Measurements from ENCODE around the gene SLC25A23. TPM values are rescaled to one million over a fixed set of nuclear protein-coding genes. Genes with fewer than 3 reads are reported as not detected.

SLC25A23 gene
- total and polyA plus RNA-seq, 2 experiments from 2014 or later = 25.7 to 96.4 TPM

Small RNA genes within 50 kb of the gene (microRNA-seq; reads per million reads assigned to microRNA genes)
- gene MIR3940 (4.7 reads per million, percentile 20 among the genes with 10 or more reads in this experiment), gene MIR6790 (not detected)

Small RNA genes within 50 kb of the gene (small RNA-seq; reads per million reads assigned to genes)
- gene AC010503.2 (ENCODE audit: low replicate concordance) (not detected), gene MIR6790 (ENCODE audit: low replicate concordance) (not detected)

Other genes starting within 250 kb of the SLC25A23 start
- 15.4 and 23.4 TPM in 2 replicates for gene MLLT1, start 179.8 kb downstream of the SLC25A23 start, total RNA-seq (2014; rRNA removed; shearing (Covaris generic))
- 17.8 and 19.9 TPM in 2 replicates for gene MLLT1, start 179.8 kb downstream of the SLC25A23 start, polyA plus RNA-seq (2016; fragmentation: Nextera tagmentation; extraction: Ambion mirVana)
- gene ACER1, start 126.2 kb downstream of the SLC25A23 start, total RNA-seq (2014; rRNA removed; shearing (Covaris generic)) = not detected in 2 replicates
- not detected in 2 replicates for gene ACER1, start 126.2 kb downstream of the SLC25A23 start, polyA plus RNA-seq (2016; fragmentation: Nextera tagmentation; extraction: Ambion mirVana)
- 96.7 and 110 TPM in 2 replicates for gene CLPP, start 98.3 kb downstream of the SLC25A23 start, total RNA-seq (2014; rRNA removed; shearing (Covaris generic))
- 65.7 and 76.4 TPM in 2 replicates for gene CLPP, start 98.3 kb downstream of the SLC25A23 start, polyA plus RNA-seq (2016; fragmentation: Nextera tagmentation; extraction: Ambion mirVana)
- gene ALKBH7, start 87.0 kb downstream of the SLC25A23 start, total RNA-seq (2014; rRNA removed; shearing (Covaris generic)) = 52.0 and 75.4 TPM in 2 replicates
- 66.3 and 76.1 TPM in 2 replicates for gene ALKBH7, start 87.0 kb downstream of the SLC25A23 start, polyA plus RNA-seq (2016; fragmentation: Nextera tagmentation; extraction: Ambion mirVana)
- 0.93 and 1.2 TPM in 2 replicates for gene PSPN, start 83.9 kb downstream of the SLC25A23 start, total RNA-seq (2014; rRNA removed; shearing (Covaris generic))
- gene PSPN, start 83.9 kb downstream of the SLC25A23 start, polyA plus RNA-seq (2016; fragmentation: Nextera tagmentation; extraction: Ambion mirVana) = 0.82 and 1.5 TPM in 2 replicates
- gene GTF2F1, start 66.6 kb downstream of the SLC25A23 start, total RNA-seq (2014; rRNA removed; shearing (Covaris generic)) = 44.4 and 65.5 TPM in 2 replicates
- gene GTF2F1, start 66.6 kb downstream of the SLC25A23 start, polyA plus RNA-seq (2016; fragmentation: Nextera tagmentation; extraction: Ambion mirVana) = 62.1 and 76.1 TPM in 2 replicates
- gene KHSRP, start 35.0 kb downstream of the SLC25A23 start, total RNA-seq (2014; rRNA removed; shearing (Covaris generic)) = 359 and 367 TPM in 2 replicates
- 129 and 144 TPM in 2 replicates for gene KHSRP, start 35.0 kb downstream of the SLC25A23 start, polyA plus RNA-seq (2016; fragmentation: Nextera tagmentation; extraction: Ambion mirVana)
- 0.35 TPM in 1 of 2 replicates, not detected in the other for gene SLC25A41, start 26.0 kb downstream of the SLC25A23 start, total RNA-seq (2014; rRNA removed; shearing (Covaris generic))
- gene SLC25A41, start 26.0 kb downstream of the SLC25A23 start, polyA plus RNA-seq (2016; fragmentation: Nextera tagmentation; extraction: Ambion mirVana) = 0.23 and 0.24 TPM in 2 replicates
- 32.2 and 44.4 TPM in 2 replicates for gene CRB3, start 4.5 kb upstream of the SLC25A23 start, total RNA-seq (2014; rRNA removed; shearing (Covaris generic))
- 11.8 and 16.6 TPM in 2 replicates for gene CRB3, start 4.5 kb upstream of the SLC25A23 start, polyA plus RNA-seq (2016; fragmentation: Nextera tagmentation; extraction: Ambion mirVana)
- gene DENND1C, start 22.0 kb upstream of the SLC25A23 start, total RNA-seq (2014; rRNA removed; shearing (Covaris generic)) = 2.8 and 3.1 TPM in 2 replicates
- gene DENND1C, start 22.0 kb upstream of the SLC25A23 start, polyA plus RNA-seq (2016; fragmentation: Nextera tagmentation; extraction: Ambion mirVana) = 6.1 and 6.3 TPM in 2 replicates
- gene TUBB4A, start 42.5 kb upstream of the SLC25A23 start, total RNA-seq (2014; rRNA removed; shearing (Covaris generic)) = 31.1 and 41.7 TPM in 2 replicates
- 32.9 and 34.6 TPM in 2 replicates for gene TUBB4A, start 42.5 kb upstream of the SLC25A23 start, polyA plus RNA-seq (2016; fragmentation: Nextera tagmentation; extraction: Ambion mirVana)
- 5.3 and 9.1 TPM in 2 replicates for gene TNFSF9, start 71.2 kb upstream of the SLC25A23 start, total RNA-seq (2014; rRNA removed; shearing (Covaris generic))
- gene TNFSF9, start 71.2 kb upstream of the SLC25A23 start, polyA plus RNA-seq (2016; fragmentation: Nextera tagmentation; extraction: Ambion mirVana) = 2.6 and 2.8 TPM in 2 replicates
- 2.0 and 7.3 TPM in 2 replicates for gene CD70, start 131.4 kb upstream of the SLC25A23 start, total RNA-seq (2014; rRNA removed; shearing (Covaris generic))
- 7.1 and 7.3 TPM in 2 replicates for gene CD70, start 131.4 kb upstream of the SLC25A23 start, polyA plus RNA-seq (2016; fragmentation: Nextera tagmentation; extraction: Ambion mirVana)
- gene TNFSF14, start 210.4 kb upstream of the SLC25A23 start, total RNA-seq (2014; rRNA removed; shearing (Covaris generic)) = not detected in 2 replicates
- gene TNFSF14, start 210.4 kb upstream of the SLC25A23 start, polyA plus RNA-seq (2016; fragmentation: Nextera tagmentation; extraction: Ambion mirVana) = not detected in 2 replicates